ENCODE measurements around the gene MAML3. TPM values are rescaled to one million over a fixed set of nuclear protein-coding genes. Genes with fewer than 3 reads are reported as not detected.
A peak's percentile ranks its signal among the peaks of the same experiment; 100 is the strongest.

The MAML3 gene
- total and polyA plus RNA-seq, 2 experiments from 2014 or later, result 1.7 to 6.5 TPM

- TF ChIP-seq EZH2phosphoT487 (IDR thresholded peaks at IDR 0.05; ENCODE audit: unreplicated experiment) (no peak), CTCF (conservative IDR thresholded peaks at IDR 0.05; ENCODE audit: low read depth in 2 of 2) (no peak), NANOG (IDR thresholded peaks at IDR 0.05; ENCODE audit: borderline replicate concordance) (no peak), ZNF114 (CRISPR knock-in tag; IDR thresholded peaks at IDR 0.05) (no peak), JUNB (IDR thresholded peaks at IDR 0.05; ENCODE audit: unreplicated experiment) (no peak), ZNF331 (CRISPR knock-in tag; IDR thresholded peaks at IDR 0.05; ENCODE audit: low read depth) (no peak), REST (IDR thresholded peaks at IDR 0.05; ENCODE audit: unreplicated experiment) (no peak), ETS1 (IDR thresholded peaks at IDR 0.05) (no peak), CREB1 (CRISPR knock-in tag; IDR thresholded peaks at IDR 0.05; ENCODE audit: low read depth) (no peak), POLR2AphosphoS5 (IDR thresholded peaks at IDR 0.05; ENCODE audit: low read depth) (no peak), ZNF462 (CRISPR knock-in tag; IDR thresholded peaks at IDR 0.05) (no peak), STAT1 (IDR thresholded peaks at IDR 0.05; ENCODE audit: unreplicated experiment) (no peak), EZH2 (IDR thresholded peaks at IDR 0.05; ENCODE audit: low read depth, unreplicated experiment) (no peak)
- Histone ChIP-seq H3F3A (replicated peaks; ENCODE audit: low read depth) (no peaks in the 10 kb centered on the region), H4K20me1 (replicated peaks; ENCODE audit: insufficient read depth) (no peaks in the 10 kb centered on the region), H3K27ac (ENCODE audit: low read depth) (peak overlapping the region; percentile 43; the same call in 1 of the 2 replicates), H3K79me2 (replicated peaks; ENCODE audit: insufficient read depth) (no peaks in the 10 kb centered on the region), H3K4me1 (ENCODE audit: insufficient read depth) (peaks cover 63% of the 10 kb centered on the region), H3K4me3 (no peak overlapping the region), H2AFZ (no peak overlapping the region), H3K4me2 (no peak overlapping the region), H3K36me3 (ENCODE audit: insufficient read depth) (no peaks in the 10 kb centered on the region), H3K27me3 (ENCODE audit: insufficient read depth) (no peaks in the 10 kb centered on the region), H3K9me2 (ENCODE audit: insufficient read depth) (no peaks in the 10 kb centered on the region)
- no peak for DNase-seq (ENCODE audit: low spot score)
- no peak overlapping the region for H3K27ac Mint-ChIP-seq
- ATAC-seq, result peak; percentile 37
- no peaks in the 10 kb centered on the region for H3K36me3 Mint-ChIP-seq (ENCODE audit: low read depth)
- peaks cover 4% of the 10 kb centered on the region for H3K27me3 Mint-ChIP-seq (ENCODE audit: insufficient read depth, low read depth, poor library complexity)
- no peak overlapping the region for H3K4me3 Mint-ChIP-seq
- H3K9me3 Mint-ChIP-seq, result no peaks in the 10 kb centered on the region
- peaks cover 63% of the 10 kb centered on the region for H3K4me1 Mint-ChIP-seq
These were observed 71.6 kb downstream of the MAML3 start for GRCh38 chr4:140082391-140082755.
